ENCODE data around the gene NOL4. TPM values are rescaled to one million over a fixed set of nuclear protein-coding genes. Genes with fewer than 3 reads are reported as not detected.
"Not testable (repeated sequence)": the region's sequence is repeated elsewhere in the genome, so short reads cannot be mapped to it uniquely, and the experiment has no call there.

Gene NOL4
- total RNA-seq (2014; rRNA removed; shearing (Covaris generic)), result not detected in 2 replicates

GRCh38 chr18:34224423-34225217, at the start of gene NOL4:
Gene NOL4 (minus strand): TSS chr18:34224913. CDS start chr18:34223253, 1,660 bp downstream.
- DNase-seq (ENCODE audit: low spot score), result peak; percentile 97
- in situ Hi-C loops (cut with HindIII; ENCODE audit: low sequenced_read_pairs), result no loop called here

GRCh38 chr18:34266029-34266428, 41.3 kb upstream of the NOL4 start:
- DNase-seq (ENCODE audit: low spot score); in situ Hi-C loops (cut with HindIII; ENCODE audit: low sequenced_read_pairs): not testable (repeated sequence)

GRCh38 chr18:34261865-34262780, 37.4 kb upstream of the NOL4 start:
- no peak for DNase-seq (ENCODE audit: low spot score)
- in situ Hi-C loops (cut with HindIII; ENCODE audit: low sequenced_read_pairs), result no loop called here

- in situ Hi-C loops (cut with HindIII; ENCODE audit: low sequenced_read_pairs), result no loop called here
Observed at GRCh38 chr18:34258176-34258575, 33.5 kb upstream of the NOL4 start.

GRCh38 chr18:34251919-34252318, 27.2 kb upstream of the NOL4 start:
- in situ Hi-C loops (cut with HindIII; ENCODE audit: low sequenced_read_pairs), result no loop called here
- DNase-seq (ENCODE audit: low spot score), result no peak

More at GRCh38 chr18:34258176-34258575, 33.5 kb upstream of the NOL4 start:
- DNase-seq (ENCODE audit: low spot score), result no peak

- in situ Hi-C loops (cut with HindIII; ENCODE audit: low sequenced_read_pairs), result no loop called here
- DNase-seq (ENCODE audit: low spot score), result no peak
Observed at GRCh38 chr18:34248727-34249126, 24.0 kb upstream of the NOL4 start.

- in situ Hi-C loops (cut with HindIII; ENCODE audit: low sequenced_read_pairs), result no loop called here
- DNase-seq (ENCODE audit: low spot score), result no peak
Observed at GRCh38 chr18:34242739-34243138, 18.0 kb upstream of the NOL4 start.

- DNase-seq (ENCODE audit: low spot score); in situ Hi-C loops (cut with HindIII; ENCODE audit: low sequenced_read_pairs): not testable (repeated sequence)
Observed at GRCh38 chr18:34233781-34234388, 9.2 kb upstream of the NOL4 start.

- in situ Hi-C loops (cut with HindIII; ENCODE audit: low sequenced_read_pairs), result no loop called here
- DNase-seq (ENCODE audit: low spot score), result no peak
Observed at GRCh38 chr18:34225218-34225553, 473 bp upstream of the NOL4 start.

GRCh38 chr18:34223893-34224422, 755 bp downstream of the NOL4 start:
- in situ Hi-C loops (cut with HindIII; ENCODE audit: low sequenced_read_pairs), result no loop called here
- peak; percentile 32 for DNase-seq (ENCODE audit: low spot score)

- peak; percentile 51 for DNase-seq (ENCODE audit: low spot score)
- in situ Hi-C loops (cut with HindIII; ENCODE audit: low sequenced_read_pairs), result no loop called here
Observed at GRCh38 chr18:34223164-34223892, 1.4 kb downstream of the NOL4 start.

GRCh38 chr18:34222307-34223163, 2.2 kb downstream of the NOL4 start:
- in situ Hi-C loops (cut with HindIII; ENCODE audit: low sequenced_read_pairs), result no loop called here
- peak; percentile 76 for DNase-seq (ENCODE audit: low spot score)

GRCh38 chr18:34221971-34222306, 2.8 kb downstream of the NOL4 start:
- peak; percentile 82 for DNase-seq (ENCODE audit: low spot score)
- in situ Hi-C loops (cut with HindIII; ENCODE audit: low sequenced_read_pairs), result no loop called here

GRCh38 chr18:34220081-34220815, 4.5 kb downstream of the NOL4 start:
- DNase-seq (ENCODE audit: low spot score), result peak; percentile 49
- in situ Hi-C loops (cut with HindIII; ENCODE audit: low sequenced_read_pairs), result no loop called here

GRCh38 chr18:34219651-34220050, 5.1 kb downstream of the NOL4 start:
- peak; percentile 88 for DNase-seq (ENCODE audit: low spot score)
- in situ Hi-C loops (cut with HindIII; ENCODE audit: low sequenced_read_pairs), result no loop called here

GRCh38 chr18:34212511-34212910, 12.2 kb downstream of the NOL4 start:
- in situ Hi-C loops (cut with HindIII; ENCODE audit: low sequenced_read_pairs), result no loop called here
- no peak for DNase-seq (ENCODE audit: low spot score)

- no peak for DNase-seq (ENCODE audit: low spot score)
- in situ Hi-C loops (cut with HindIII; ENCODE audit: low sequenced_read_pairs), result no loop called here
Observed at GRCh38 chr18:34207344-34207851, 17.3 kb downstream of the NOL4 start.
